Skeletal muscle satellite cell (primary cell): ENCODE data around the gene ZSWIM9.

Experiments used
- H3K27me3 ChIP-seq: 2 replicates; pipeline ENCODE4 v1.7.0; 2013; ENCODE audit warnings: low read length; ENCODE audit not compliant: control insufficient read depth, insufficient read depth
- H3K36me3 ChIP-seq: 2 replicates; pipeline ENCODE4 v1.7.0; 2013; ENCODE audit warnings: mild to moderate bottlenecking, control low read depth, low read length; ENCODE audit not compliant: insufficient read depth
- H3K4me1 ChIP-seq: 2 replicates; pipeline ENCODE4 v1.7.0; 2013; ENCODE audit warnings: low read length; ENCODE audit not compliant: control insufficient read depth, insufficient read depth
- H3K4me2 ChIP-seq: 2 replicates; pipeline ENCODE4 v1.7.0; 2013; ENCODE audit warnings: mild to moderate bottlenecking, low read length
- H3K4me3 ChIP-seq: 2 replicates; pipeline ENCODE4 v1.7.0; 2013; ENCODE audit warnings: low read length
- H3K9ac ChIP-seq: 2 replicates; pipeline ENCODE4 v1.7.0; 2013; ENCODE audit warnings: mild to moderate bottlenecking, low read depth, low read length, moderate library complexity
- H3K9me3 ChIP-seq: replicated peaks from 2 replicates; pipeline ENCODE4 v1.7.0; 2013; ENCODE audit warnings: mild to moderate bottlenecking, control low read depth, low read length

ZSWIM9 gene

GRCh38 chr19:48147597-48148175, 22.8 kb upstream of the ZSWIM9 start:
- H3K4me3 ChIP-seq, result no peak overlapping the region
- H3K4me2 ChIP-seq, result no peak overlapping the region
- no peaks in the 10 kb centered on the region for H3K9me3 ChIP-seq
- H3K36me3 ChIP-seq, result peaks cover 5% of the 10 kb centered on the region
- H3K4me1 ChIP-seq, result no peaks in the 10 kb centered on the region
- H3K9ac ChIP-seq, result no peak overlapping the region
- no peaks in the 10 kb centered on the region for H3K27me3 ChIP-seq

DNA sequence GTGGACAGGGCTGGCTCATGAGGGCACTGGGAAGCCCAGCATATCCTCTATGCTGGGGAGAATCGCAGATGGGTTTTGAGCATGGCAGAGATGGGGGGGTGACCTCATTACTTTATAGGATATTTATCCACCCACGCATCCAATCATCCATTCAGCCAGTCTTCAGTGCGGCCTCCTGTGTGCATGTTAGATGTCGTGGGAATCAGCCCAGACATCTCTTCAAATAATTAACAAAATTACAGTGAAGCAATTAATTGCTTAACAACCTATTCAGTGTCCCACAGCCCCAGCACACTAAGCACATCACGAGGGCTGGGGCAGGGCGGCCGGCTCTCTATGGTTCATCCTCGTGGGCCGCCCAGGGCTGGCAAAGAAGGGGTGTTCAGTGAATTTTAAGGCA, 21.9 kb upstream of the ZSWIM9 start:
- H3K4me2 ChIP-seq, result no peak overlapping the region
- no peaks in the 10 kb centered on the region for H3K27me3 ChIP-seq
- H3K4me3 ChIP-seq, result no peak overlapping the region
- peaks cover 5% of the 10 kb centered on the region for H3K36me3 ChIP-seq
- H3K4me1 ChIP-seq, result no peaks in the 10 kb centered on the region
- no peaks in the 10 kb centered on the region for H3K9me3 ChIP-seq
- H3K9ac ChIP-seq, result no peak overlapping the region

GRCh38 chr19:48149430-48149829, 21.1 kb upstream of the ZSWIM9 start:
- no peaks in the 10 kb centered on the region for H3K27me3 ChIP-seq
- H3K4me3 ChIP-seq, result no peak overlapping the region
- peaks cover 5% of the 10 kb centered on the region for H3K36me3 ChIP-seq
- no peaks in the 10 kb centered on the region for H3K4me1 ChIP-seq
- H3K9ac ChIP-seq, result no peak overlapping the region
- no peak overlapping the region for H3K4me2 ChIP-seq
- H3K9me3 ChIP-seq, result no peaks in the 10 kb centered on the region

DNA sequence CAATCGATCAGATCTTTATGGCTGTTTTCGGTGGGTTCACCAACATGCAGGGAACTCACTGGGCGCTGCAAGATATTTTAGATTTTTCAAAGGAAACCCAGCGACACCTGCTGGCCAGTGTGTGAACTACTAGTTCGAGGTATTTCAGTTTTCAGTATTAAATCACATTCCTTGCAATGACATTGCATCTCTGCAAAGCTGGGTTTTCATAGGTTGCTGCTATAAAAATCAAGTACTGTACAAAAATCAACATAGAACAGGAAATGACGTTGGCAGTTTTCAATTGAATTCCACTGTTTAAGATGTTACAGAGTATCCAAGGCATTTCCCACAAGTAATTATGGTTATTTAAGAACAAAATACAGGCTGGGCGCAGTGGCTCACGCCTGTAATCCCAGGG, 17.9 kb upstream of the ZSWIM9 start:
- H3K4me2 ChIP-seq, result no peak overlapping the region
- H3K9ac ChIP-seq, result no peak overlapping the region
- no peak overlapping the region for H3K4me3 ChIP-seq
- H3K36me3 ChIP-seq, result peaks cover 5% of the 10 kb centered on the region
- no peaks in the 10 kb centered on the region for H3K27me3 ChIP-seq
- H3K4me1 ChIP-seq, result no peaks in the 10 kb centered on the region
- no peaks in the 10 kb centered on the region for H3K9me3 ChIP-seq

DNA sequence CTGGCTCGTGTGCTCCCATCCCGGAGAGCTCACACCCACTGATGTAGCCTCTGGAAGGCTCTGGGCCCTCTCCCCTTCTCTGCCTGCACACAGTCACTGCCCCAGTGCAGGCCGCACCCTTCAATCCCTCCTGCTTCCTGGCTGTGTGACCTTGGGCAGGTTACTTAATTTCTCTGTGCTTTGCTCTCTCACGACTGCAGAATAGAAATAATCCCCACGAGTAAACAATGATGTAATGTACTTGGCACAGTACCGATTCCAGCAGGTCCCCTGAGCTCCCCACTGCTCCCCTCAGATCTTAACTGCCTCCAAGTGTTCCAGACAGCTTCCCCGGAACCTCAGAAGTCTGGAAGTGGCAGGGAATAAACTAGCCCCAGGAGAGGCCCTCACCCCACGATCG, 16.5 kb upstream of the ZSWIM9 start:
- Histone ChIP-seq H3K4me1 (no peaks in the 10 kb centered on the region), H3K9ac (no peak overlapping the region), H3K9me3 (no peaks in the 10 kb centered on the region), H3K36me3 (peaks cover 14% of the 10 kb centered on the region), H3K27me3 (no peaks in the 10 kb centered on the region), H3K4me3 (no peak overlapping the region), H3K4me2 (no peak overlapping the region)

GRCh38 chr19:48158210-48158790, 12.2 kb upstream of the ZSWIM9 start:
- no peak overlapping the region for H3K9ac ChIP-seq
- peaks cover 17% of the 10 kb centered on the region for H3K36me3 ChIP-seq
- H3K4me2 ChIP-seq, result no peak overlapping the region
- H3K4me1 ChIP-seq, result no peaks in the 10 kb centered on the region
- no peaks in the 10 kb centered on the region for H3K9me3 ChIP-seq
- no peaks in the 10 kb centered on the region for H3K27me3 ChIP-seq
- no peak overlapping the region for H3K4me3 ChIP-seq

- Histone ChIP-seq H3K4me2 (peak overlapping the region; percentile 74), H3K4me3 (no peak overlapping the region), H3K27me3 (no peaks in the 10 kb centered on the region)
Observed at GRCh38 chr19:48168689-48169088, 1.8 kb upstream of the ZSWIM9 start.

DNA sequence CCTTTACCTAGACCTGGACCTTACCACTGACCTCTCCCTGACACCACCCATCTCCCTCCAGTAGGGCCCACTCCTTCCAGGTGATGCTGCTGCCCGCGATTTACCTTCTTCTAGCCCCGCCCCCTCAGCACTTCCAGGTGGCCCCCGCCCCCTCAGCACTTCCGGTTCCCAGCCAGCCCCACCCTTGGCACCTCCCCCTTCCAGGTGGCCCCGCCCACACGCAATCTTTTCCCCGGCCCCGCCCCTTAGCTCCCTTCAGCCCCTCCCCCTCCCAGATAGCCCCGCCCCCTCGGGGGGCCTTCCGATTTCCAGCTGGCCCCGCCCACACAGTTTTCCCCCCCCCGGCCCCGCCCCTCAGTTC, 922 bp upstream of the ZSWIM9 start:
- H3K4me3 ChIP-seq, result peak overlapping the region; percentile 95
- peak overlapping the region; percentile 89 for H3K9ac ChIP-seq
- peaks cover 14% of the 10 kb centered on the region for H3K36me3 ChIP-seq
- H3K4me2 ChIP-seq, result peak overlapping the region; percentile 94
- no peaks in the 10 kb centered on the region for H3K9me3 ChIP-seq
- no peaks in the 10 kb centered on the region for H3K27me3 ChIP-seq
- H3K4me1 ChIP-seq, result peaks cover 9% of the 10 kb centered on the region

More at GRCh38 chr19:48168689-48169088, 1.8 kb upstream of the ZSWIM9 start:
- H3K9me3 ChIP-seq, result no peaks in the 10 kb centered on the region
- no peak overlapping the region for H3K9ac ChIP-seq
- peaks cover 8% of the 10 kb centered on the region for H3K36me3 ChIP-seq
- peaks cover 9% of the 10 kb centered on the region for H3K4me1 ChIP-seq

GRCh38 chr19:48170817-48171347, 402 bp downstream of the ZSWIM9 start:
- H3K9me3 ChIP-seq, result no peaks in the 10 kb centered on the region

GRCh38 chr19:48171710-48172109, 1.2 kb downstream of the ZSWIM9 start:
- H3K9me3 ChIP-seq, result no peaks in the 10 kb centered on the region
- H3K4me3 ChIP-seq, result no peak overlapping the region
- peaks cover 20% of the 10 kb centered on the region for H3K36me3 ChIP-seq
- H3K27me3 ChIP-seq, result no peaks in the 10 kb centered on the region
- H3K9ac ChIP-seq, result no peak overlapping the region
- peaks cover 9% of the 10 kb centered on the region for H3K4me1 ChIP-seq
- peak overlapping the region; percentile 96 for H3K4me2 ChIP-seq

More at GRCh38 chr19:48170817-48171347, 402 bp downstream of the ZSWIM9 start:
- peaks cover 20% of the 10 kb centered on the region for H3K36me3 ChIP-seq
- H3K27me3 ChIP-seq, result no peaks in the 10 kb centered on the region
- H3K9ac ChIP-seq, result peak overlapping the region; percentile 89
- H3K4me3 ChIP-seq, result peak overlapping the region; percentile 95
- H3K4me1 ChIP-seq, result peaks cover 9% of the 10 kb centered on the region
- H3K4me2 ChIP-seq, result peak overlapping the region; percentile 96

GRCh38 chr19:48174445-48175030, 4.1 kb downstream of the ZSWIM9 start:
- H3K27me3 ChIP-seq, result no peaks in the 10 kb centered on the region
- peaks cover 4% of the 10 kb centered on the region for H3K4me1 ChIP-seq

GRCh38 chr19:48175578-48175977, 5.1 kb downstream of the ZSWIM9 start:
- no peak overlapping the region for H3K4me3 ChIP-seq
- H3K27me3 ChIP-seq, result no peaks in the 10 kb centered on the region
- no peak overlapping the region for H3K4me2 ChIP-seq
- H3K36me3 ChIP-seq, result peaks cover 23% of the 10 kb centered on the region
- no peak overlapping the region for H3K9ac ChIP-seq
- H3K9me3 ChIP-seq, result no peaks in the 10 kb centered on the region
- peaks cover 4% of the 10 kb centered on the region for H3K4me1 ChIP-seq

More at GRCh38 chr19:48174445-48175030, 4.1 kb downstream of the ZSWIM9 start:
- no peak overlapping the region for H3K9ac ChIP-seq
- H3K4me3 ChIP-seq, result no peak overlapping the region
- H3K4me2 ChIP-seq, result no peak overlapping the region
- peaks cover 21% of the 10 kb centered on the region for H3K36me3 ChIP-seq
- H3K9me3 ChIP-seq, result no peaks in the 10 kb centered on the region
